HG02759 (cell line): Measurements from ENCODE around the gene LCOR.

Source experiments
- ATAC-seq: cut with Tn5 transposase; IDR thresholded peaks from one replicate; pipeline ENCODE4 v1.9.1; 2021; ENCODE audit warnings: mild to moderate bottlenecking, moderate library complexity; ENCODE audit not compliant: unreplicated experiment

The LCOR gene

GRCh38 chr10:97006364-97006763 is 174.3 kb downstream of the LCOR start:
- no peak for ATAC-seq

DNA sequence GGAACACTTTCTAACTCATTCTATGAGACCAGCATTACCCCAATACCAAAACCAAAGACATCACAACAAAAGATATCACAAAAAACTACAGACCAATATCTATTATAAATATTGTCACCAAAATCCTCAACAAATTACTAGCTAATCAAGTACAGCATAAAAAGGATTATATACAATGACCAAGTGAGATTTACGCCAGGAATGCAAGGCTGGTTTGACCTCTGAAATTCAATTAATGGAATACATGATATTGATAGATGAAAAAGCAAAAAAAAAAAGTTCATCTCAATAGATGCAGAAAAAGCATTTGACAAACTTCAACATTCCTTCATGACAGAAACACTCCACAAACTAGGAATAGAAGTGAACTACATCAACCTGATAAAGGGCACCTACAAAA is 175.3 kb downstream of the LCOR start:
- ATAC-seq, result no peak

DNA sequence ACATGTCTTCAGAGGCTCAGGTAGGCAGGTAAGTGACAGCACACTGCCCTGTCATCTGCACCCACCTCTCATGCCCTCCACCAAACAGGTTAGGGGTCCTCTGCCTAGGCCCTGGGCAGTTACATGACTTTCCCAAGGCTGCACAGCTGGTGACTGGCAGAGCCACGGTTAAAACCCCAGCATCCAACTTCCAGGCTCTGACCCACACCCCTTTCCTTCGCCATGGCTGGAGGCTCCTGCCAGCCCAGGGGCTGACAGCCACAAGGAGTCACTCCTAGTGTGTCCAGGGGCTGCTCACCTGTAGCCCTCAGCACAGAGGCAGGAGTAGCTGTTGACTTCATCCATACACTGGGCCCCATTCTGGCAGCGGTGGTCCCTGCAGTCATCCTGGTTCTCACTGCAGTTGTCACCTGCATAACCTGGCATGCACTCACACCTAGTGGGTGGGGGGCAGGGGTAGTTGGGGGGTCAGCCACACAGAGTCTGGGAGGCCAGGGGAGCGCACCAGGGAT is 178.7 kb downstream of the LCOR start:
- no peak for ATAC-seq

- ATAC-seq, result no peak
These were observed 179.3 kb downstream of the LCOR start for GRCh38 chr10:97011397-97011796.

DNA sequence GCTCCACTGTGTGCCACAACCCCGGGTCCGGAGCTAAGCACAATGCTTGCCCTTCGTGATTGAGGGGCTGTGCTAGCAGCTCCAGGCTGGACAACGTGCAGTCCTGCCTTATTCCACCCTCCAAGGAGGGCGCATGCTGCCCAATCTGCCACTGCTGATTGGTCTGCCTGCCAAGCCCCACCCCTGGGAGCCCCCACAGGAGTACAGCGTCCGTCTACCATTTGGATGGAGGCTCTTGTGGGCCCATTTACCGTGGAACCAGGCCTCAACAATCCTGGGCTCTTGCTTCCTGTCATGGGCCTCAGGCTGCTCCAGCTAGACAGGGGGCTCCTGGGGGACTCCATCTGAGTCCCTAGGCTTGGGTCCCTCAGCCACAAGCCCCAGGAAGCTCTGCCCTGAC is 180.4 kb downstream of the LCOR start:
- ATAC-seq, result no peak

- no peak for ATAC-seq
These were observed 181.5 kb downstream of the LCOR start for GRCh38 chr10:97013568-97013967.

DNA sequence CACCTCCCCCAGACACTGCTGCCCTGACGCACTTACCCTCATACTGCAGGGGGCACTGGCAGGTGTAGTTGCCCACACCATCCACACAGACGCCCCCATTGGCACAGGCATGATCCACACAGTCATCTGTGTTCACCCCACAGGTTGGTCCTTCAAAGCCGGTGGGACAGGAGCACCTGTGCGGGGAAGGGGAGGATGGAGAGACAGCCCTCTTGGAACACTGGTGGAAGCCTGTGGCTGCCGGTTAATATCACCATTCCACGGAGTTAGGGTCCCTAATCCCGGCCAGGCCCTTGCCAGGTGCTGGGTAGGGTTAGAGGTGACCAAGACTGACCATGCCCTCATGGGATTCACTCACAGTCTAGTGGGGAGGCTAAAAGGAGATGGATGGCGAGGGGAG is 181.9 kb downstream of the LCOR start:
- no peak for ATAC-seq

- ATAC-seq, result no peak
These were observed 183.1 kb downstream of the LCOR start for GRCh38 chr10:97015240-97015639.

GRCh38 chr10:97016728-97017473 is 184.8 kb downstream of the LCOR start:
- ATAC-seq, result peak; percentile 79

DNA sequence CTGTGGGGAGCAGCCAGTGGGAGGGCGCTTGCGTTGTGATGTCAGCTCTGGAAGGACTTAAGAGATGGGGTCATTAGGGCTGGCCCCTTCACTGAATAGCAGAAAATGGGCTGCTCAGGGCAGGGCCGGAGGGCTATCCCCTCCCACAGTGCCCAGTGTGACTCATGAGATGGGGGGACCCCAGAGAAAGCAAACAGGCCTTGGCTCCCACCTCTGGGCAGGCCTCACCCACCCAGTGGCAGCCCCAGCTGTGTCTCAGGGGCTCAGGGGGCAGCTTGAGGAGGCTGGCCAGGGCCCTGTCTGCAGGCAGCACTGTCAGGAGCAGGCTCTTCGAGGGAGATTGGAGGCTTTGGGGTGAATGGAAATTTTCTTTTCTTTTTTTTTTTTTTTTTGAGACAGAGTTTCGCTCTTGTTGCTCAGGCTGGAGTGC is 185.4 kb downstream of the LCOR start:
- ATAC-seq, result no peak

GRCh38 chr10:97018251-97019212 is 186.4 kb downstream of the LCOR start:
- ATAC-seq, result no peak

DNA sequence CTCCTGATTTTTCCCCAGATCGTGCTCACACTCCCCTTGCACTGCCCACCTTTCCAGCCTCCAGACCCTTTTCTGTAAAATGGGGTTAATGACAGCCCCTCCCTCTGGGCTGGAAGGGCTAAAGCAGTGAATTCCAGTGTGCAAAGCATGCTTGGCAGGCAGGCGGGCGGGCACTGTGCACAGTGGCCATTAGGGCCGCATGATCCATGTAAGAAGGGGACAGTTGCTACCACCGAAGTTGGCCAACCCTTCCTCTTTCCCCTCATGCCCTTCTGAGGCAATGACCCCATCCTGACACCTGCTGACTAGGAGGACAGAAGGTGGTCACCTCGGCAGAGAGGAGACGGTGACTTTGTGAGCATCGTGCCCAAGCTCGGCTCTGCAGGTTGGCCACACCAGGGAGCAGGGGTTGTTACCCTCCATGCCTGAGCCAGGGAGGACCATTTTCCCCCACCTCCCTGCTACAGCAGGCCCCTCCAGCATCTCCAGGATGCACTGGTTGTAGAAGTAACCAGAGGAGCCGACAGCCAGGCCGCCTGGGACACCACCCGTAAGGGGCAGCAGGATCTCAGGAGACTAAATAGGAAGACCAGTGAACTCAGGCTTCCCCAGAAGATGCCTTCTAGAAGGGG is 187.2 kb downstream of the LCOR start:
- ATAC-seq, result no peak

DNA sequence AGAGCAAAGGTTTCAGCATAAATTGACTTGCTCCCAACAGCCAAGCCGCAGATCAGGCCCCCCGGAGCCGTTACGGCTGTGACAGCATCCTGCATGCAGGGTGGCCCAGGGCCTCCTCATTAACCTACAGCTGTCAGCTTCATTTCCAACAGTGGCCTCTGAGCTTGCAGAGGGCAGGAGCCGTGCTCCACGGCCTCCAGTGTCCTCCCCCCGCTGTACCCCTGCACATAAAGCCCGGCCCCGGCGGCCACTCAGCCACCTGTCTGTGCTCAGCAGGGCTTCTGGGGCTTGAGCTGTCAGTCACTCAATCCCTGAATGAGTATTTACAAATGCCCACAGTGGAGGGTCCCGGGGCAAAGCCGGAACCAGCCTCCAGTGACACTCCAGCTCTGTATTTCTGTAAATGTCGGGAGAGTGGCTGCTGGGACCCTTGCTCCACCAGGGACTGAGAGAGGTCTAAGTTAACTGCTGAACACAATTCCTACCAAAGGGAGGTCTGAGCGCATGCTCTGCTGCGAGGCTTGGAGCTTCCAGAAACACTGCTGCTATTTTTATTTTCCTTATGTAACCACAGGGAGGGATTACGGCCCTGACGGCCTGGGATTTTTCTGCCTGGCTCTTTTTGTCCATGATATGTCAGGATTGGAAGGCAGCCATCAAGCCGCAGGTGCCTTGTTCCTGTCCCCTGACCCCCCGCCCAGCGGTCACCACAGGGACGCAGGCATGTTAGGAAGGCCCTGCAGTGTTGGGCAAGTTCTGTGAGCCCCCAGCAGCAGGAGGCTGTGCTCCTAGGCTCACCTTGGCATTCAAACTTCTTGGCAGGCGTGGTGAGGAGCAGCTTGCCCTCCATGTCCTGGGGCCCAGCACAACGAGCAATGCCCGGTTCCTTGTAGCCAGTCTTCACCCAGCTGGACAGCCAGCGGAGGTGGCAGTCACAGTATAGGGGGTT is 188.6 kb downstream of the LCOR start:
- no peak for ATAC-seq

DNA sequence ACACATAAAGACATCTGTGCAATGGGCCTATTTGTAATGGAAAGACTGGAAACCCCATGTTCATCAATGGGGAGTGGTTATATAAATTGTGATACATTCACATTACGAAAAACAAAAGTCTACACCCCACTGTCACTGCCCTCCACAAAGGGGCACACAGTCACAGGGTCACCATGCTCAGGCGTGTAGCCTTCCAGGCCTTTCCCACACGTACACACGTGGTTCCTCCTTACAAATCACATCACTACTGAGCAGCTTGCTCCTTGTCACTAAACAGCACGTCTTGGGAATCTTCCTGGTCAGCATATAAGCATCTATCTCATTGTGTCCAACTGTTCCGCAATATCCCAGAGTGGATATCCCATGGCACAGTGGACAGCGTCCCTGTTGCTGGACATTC is 190.5 kb downstream of the LCOR start:
- no peak for ATAC-seq

GRCh38 chr10:97023401-97024167 is 191.5 kb downstream of the LCOR start:
- ATAC-seq, result no peak

GRCh38 chr10:97024168-97025073 is 192.3 kb downstream of the LCOR start:
- no peak for ATAC-seq

GRCh38 chr10:97025613-97026242 is 193.6 kb downstream of the LCOR start:
- no peak for ATAC-seq
